Skin epidermis (tissue), 12 donors: Measurements from ENCODE around the gene LILRA6.
A peak's percentile ranks its signal among the peaks of the same experiment; 100 is the strongest.
"Not testable (repeated sequence)": the region's sequence is repeated elsewhere in the genome, so short reads cannot be mapped to it uniquely, and the experiment has no call there.

Experiments used
- H3K27ac ChIP-seq, 21 experiments: fragments of 200-600 bp; sonication (generic) in 11 of 21; one replicate each; pipeline ENCODE4 v1.5.0; 2020; ENCODE audit warnings: mild to moderate bottlenecking in 3 of 21, inconsistent platforms in 2 of 21, moderate library complexity in 2 of 21
- H3K4me3 ChIP-seq, 7 experiments: fragments of 200-600 bp; sonication (generic) in 2 of 7; one replicate each; pipeline ENCODE4 v1.5.0; 2020; ENCODE audit warnings: inconsistent platforms in 2 of 7, mild to moderate bottlenecking in 2 of 7, moderate library complexity in 1 of 7

LILRA6 gene

DNA sequence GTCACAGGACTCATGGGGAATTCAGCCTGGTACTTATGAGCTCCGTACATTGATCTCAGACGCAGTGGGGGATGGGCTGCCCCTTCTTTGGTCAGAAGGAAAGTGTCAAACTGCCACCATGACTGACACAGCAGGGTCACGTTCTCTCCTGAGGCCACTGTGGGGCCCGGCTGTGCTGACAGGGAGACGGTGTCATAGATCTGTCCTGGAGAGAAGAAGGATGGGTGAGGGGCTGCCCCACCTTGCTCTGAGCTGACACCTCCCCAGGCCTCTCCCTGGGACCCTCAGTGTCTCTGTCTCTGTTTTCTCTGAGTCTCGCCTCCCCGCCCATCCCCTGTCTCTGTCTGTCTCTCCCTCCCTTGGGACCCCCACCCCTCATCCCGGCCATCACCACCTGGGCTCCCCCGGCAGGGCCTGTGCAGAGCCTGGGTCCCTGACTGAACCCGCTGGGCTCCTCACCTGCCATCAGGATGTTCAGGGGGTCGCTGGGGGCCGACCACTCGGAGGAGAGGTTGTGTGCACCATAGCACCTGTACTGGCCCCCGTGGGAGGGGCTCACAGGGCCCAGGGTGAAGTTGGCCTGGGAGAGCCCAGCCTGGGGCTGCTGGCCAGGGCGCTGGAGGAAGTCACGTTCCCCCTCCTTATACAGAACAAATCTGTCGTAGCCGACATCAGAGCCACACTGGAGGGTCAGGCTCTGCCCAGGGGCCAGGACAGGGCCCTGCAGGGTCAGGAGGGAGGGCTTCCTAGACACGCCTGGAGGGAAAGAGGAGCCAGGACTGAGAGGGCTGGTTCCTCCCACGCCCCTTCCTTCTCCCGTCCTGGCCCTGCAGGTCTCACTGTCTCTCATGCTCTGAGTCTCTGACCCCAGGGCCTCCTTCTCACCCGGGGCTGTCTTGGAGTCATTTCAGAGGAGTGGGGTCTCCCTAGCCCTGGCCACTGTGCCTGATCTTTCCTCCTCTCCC lies 1.9 kb downstream of the LILRA6 start:
- not testable (repeated sequence) for H3K27ac ChIP-seq, H3K4me3 ChIP-seq

DNA sequence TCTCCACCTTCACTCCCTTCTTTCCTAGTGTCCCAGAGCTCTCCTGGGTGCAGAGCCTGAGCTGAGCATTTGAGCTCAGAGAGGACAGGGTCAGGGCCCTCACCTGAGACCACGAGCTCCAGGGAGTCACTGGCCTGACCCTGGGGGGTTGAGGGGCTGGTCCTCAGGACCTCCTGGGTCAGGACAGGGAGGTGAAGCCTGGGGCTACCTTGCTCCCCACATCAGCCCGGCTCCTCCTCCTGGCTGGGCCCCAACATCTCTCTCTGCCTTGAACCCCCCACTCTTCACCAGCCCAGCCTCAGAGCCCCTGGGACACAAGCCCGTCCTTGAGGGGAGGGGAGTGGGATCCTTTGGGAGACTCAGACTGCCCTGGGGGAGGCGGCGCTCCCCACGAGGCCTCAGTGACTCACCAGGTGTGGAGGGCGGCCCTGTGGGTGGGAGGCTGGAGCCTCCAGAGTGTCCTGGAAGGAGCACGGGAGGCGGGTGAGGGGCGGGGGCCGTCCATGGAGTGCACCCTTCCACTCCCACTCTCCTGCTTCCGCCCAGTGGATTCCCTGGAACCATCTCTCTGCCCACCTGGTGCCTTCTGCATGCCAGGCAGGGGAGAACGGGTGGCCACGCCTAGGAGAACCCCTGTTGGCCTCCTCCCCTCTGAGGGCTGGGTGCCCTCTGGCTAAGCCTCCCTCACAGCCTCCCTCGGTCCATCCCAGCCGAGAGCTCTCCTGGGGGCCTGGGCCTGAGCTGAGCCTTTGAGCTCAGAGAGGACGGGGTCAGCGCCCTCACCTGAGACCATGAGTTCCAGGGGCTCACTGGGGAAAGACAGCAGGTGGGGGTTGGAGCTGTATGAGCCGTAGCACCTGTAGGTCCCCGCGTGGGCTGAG lies 2.9 kb downstream of the LILRA6 start:
- not testable (repeated sequence) for H3K27ac ChIP-seq, H3K4me3 ChIP-seq

DNA sequence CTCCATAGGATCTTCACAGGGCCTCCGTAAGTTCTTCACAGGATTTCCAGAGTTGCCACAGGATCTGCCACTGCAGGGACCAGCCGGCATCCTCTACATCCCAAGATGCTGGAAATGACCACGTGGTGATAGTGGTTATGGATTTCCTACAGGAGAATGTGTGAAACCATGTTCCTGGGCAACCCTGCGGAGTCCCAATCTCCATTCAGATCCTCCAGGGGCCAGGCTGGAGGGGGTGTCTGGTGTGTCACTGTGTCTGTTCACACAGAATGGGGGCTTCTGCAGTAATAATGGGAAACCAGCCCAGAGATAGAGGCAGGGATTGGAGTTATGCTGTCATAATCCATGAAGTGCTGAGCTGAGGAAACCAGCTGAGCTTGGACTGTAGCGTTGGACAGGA lies 8.6 kb downstream of the LILRA6 start:
- Histone ChIP-seq H3K4me3 (no peak overlapping the region), H3K27ac (no peak overlapping the region)

DNA sequence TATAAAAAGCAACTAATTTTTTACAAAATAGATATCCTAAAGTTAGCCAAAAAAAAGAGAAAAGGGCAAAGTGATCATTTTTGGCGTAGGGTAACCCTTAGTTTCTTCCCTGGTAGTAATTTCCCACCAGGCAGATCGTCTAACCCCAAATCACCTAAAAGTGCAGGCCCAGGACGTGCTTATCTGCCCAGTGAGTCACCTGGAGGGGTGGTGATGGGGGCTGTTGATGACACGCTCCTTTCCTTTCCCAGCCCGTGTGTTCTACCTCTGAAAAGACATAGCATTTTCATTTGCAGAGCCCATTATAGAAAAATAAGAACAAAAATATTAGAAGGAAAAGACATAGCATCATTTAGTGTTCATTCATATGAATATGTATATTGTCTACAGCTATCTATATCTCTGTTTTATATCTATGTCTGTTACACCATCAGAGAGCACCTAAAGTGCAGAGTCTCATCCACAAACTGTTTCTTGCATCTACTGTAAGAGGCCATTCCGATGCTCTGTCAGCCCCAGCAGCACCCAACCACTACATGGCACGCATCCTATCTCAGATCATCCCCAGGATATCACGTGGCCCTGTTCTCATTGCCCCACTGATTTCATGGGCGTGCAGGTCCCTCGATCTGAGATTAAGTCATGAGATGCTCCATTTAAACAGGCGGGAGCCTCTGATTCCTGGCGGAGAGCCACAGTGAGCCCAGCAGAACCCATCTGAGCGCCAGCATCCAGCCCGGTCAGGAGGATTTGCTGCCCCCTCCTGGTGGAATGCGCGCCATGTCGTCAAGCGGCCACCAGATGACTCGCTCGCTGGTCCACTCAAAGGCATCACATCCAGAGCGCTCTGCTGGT lies 11.3 kb downstream of the LILRA6 start:
- no peak overlapping the region for H3K27ac ChIP-seq
- no peak overlapping the region for H3K4me3 ChIP-seq

DNA sequence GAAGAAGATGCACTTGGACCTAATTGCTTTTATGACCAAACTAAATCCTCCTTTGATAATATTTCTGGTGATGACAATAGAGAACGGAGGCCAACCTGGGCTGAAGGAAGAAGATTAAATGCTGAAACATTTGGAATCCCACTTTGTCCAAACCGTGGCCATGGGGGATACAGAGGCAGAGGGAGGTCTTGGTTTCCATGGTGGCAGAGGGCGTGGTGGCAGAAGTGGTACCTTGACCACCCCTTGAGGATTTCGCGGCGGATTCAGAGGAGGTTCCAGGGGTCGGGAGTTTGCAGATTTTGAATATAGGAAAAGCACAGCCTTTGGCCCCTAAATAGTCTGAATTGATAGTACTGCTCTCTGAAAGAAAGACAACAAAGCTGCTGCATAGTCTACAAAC lies 12.6 kb downstream of the LILRA6 start:
- Histone ChIP-seq H3K27ac (no peak overlapping the region), H3K4me3 (no peak overlapping the region)

DNA sequence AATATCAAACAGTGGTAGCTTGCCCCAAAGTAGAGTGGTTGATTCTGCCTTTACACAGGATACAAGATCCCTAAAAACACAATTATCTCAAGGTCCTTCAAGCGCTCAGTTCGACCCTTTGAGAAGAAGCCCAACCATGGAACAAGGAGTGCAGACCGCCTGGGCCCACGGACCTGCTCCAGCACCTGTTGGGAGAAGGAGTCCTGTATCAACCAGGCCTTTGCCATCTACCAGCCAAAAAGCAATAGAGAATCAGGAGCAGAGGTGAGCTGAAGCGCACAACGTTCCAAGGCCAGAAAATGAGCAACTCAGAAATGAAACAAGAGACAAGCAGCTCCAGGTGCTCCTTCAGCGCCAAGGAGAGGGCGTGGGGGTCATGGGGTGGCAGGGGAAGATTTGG lies 13.4 kb downstream of the LILRA6 start:
- Histone ChIP-seq H3K27ac (no peak overlapping the region), H3K4me3 (no peak overlapping the region)

DNA sequence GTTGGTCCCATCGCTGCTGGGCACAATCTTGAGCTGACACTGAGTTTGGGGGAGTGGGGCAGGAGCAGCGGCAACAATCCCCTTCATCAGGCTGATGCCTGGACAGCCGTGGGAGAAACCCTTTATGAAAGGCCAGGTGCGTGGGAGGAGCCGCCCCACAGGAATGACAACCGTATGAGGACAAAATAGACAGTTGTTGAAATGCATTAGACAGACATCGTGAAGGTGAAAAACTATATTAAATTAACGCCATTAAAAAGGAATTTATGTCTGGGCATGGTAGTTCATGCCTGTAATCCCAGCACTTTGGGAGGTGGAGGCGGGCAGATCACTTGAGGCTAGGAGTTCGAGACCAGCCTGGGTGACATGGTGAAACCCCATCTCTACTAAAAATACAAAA lies 18.0 kb downstream of the LILRA6 start:
- not testable (repeated sequence) for H3K27ac ChIP-seq

DNA sequence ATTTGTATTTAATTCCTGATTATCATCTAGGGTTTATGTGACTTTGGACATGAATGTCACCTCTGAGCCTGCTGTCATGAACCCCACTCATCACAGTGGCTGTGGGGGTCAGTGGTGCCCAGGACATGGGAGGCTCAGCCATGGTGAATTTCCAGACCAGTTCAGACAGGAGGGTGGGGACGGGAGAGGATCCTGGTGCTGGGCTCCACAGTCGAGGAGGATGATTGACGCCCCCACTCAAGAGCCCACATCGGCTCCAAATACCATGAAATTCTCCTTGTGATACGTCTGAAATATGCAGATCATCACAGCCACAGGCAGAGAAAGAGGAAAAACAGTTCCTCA lies 18.7 kb downstream of the LILRA6 start:
- not testable (repeated sequence) for H3K4me3 ChIP-seq

More for the DNA sequence above, 18.0 kb downstream of the LILRA6 start:
- H3K4me3 ChIP-seq = not testable (repeated sequence)

DNA sequence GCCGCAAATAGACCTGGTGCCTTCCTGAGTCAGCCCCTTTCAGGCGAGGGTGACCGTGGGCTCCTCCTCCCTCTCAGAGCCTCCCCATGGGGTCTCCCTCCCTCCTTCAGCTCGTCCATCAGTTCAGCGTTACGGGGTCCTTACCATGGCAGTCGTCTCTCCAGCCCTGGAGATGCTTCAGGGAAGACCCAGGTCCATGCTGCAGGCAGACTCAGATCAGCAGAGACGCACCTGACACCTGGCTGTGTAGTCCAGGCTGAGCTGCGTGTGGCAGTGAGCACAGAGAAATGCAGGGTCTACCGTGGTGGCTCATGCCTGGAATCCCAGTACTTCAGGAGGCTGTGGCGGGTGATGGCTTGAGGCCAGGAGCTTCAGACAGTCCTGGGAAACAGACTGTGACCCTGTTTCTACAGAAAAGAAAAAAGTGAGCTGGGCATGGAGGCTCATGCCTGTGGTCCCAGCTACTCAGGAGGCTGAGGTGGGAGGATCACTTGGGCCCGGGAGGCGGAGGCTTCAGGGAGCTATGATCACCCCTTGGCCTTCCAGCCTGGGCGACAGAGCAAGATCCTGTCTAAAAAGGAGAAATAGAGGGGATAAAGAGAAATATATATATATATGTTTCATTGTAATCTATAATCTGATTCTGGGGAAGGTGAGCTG lies 19.2 kb downstream of the LILRA6 start:
- peak overlapping the region in 1 of 7 experiments; percentile 15 for H3K4me3 ChIP-seq
- H3K27ac ChIP-seq = peak overlapping the region in 5 of 21 experiments; percentile 1 to 77 (median 24)

More for the DNA sequence above, 18.7 kb downstream of the LILRA6 start:
- peak overlapping the region in 1 of 21 experiments; percentile 8 for H3K27ac ChIP-seq

DNA sequence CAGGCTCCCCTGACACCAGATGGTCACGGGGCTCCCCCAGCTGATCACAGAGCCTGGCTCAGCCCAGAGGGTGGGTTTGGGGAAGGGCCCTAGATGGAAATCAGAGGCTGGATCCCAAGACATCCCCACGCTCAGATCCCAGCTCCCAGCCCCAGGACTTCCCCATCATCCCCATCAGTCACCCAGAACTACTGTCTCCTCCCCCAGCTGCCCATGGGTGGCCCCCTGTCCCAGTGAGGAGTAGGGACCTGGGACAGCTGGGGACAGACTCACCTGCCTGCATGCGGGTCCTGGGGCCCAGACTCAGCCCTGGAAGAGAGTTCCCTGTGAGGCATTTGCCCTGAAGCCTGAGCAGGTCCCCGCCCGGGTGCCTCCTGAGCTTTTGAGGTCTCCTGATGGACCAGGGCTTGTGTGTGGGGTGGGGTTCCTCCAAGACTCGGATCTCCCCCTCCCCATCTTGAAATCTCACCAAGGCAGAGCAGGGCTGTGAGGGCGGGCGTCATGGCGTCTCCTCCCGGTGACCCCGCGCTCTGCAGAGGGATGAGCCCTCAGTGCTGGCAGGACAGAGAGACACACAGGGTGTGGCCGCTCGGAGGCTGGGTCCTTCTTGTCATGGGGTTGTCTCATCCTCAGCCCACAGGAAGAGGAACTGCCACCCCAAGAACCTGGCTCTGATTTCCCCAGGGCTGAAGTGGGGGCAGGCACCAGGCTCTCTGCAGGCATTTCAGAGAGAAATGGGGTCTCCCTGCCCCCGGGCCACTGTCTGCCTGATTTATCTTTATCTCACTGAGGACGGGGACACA lies 19.9 kb downstream of the LILRA6 start, which contains the start of gene LILRB3:
Gene LILRB3 (minus strand): TSS at position 534 of the 803 bp plus-strand sequence. CDS start 31 bp downstream, at position 503.
- Histone ChIP-seq H3K27ac (peak within 1 kb of the TSS in 9 of 21 experiments; percentile 1 to 77 (median 43)), H3K4me3 (peak within 1 kb of the TSS in 2 of 7 experiments; percentile 5 to 15)

DNA sequence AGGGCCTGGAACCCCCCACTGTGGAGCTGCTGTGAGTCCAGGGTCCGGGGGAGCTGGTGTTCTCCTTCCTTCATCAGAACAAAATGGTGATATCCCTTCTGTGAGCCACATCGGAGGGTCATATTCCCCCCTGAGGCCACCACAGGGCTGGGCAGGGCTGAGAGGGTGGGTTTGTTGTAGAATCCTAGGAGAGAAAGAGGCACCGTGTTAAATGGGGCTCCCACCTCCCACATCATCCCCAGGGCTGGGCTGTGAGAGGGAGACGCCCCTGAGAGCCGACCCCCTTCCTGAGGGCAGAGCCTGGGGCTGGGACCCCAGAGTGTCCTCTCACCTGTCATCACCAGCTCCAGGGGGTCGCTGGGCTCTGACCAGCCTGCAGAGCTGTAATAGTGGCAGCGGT lies 20.6 kb downstream of the LILRA6 start:
- not testable (repeated sequence) for H3K4me3 ChIP-seq
- H3K27ac ChIP-seq = peak overlapping the region in 1 of 21 experiments; percentile 77

DNA sequence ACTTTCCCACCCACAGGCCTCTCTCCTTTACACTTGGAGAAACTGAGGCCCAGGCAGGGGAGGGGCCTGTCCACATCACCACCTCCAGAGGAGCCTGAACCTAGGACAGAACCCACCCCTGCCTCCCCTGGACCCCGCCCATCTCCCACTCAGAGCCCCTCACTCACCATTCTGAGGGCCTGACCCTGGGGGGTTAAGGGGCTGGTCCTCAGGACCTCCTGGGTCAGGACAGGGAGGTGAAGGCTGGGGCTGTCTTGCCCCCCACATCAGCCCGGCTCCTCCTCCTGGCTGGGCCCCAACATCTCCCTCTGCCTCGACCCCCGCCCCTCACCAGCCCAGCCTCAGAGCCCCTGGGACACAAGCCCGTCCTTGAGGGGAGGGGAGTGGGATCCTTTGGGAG lies 22.9 kb downstream of the LILRA6 start:
- H3K27ac ChIP-seq, H3K4me3 ChIP-seq: not testable (repeated sequence)

DNA sequence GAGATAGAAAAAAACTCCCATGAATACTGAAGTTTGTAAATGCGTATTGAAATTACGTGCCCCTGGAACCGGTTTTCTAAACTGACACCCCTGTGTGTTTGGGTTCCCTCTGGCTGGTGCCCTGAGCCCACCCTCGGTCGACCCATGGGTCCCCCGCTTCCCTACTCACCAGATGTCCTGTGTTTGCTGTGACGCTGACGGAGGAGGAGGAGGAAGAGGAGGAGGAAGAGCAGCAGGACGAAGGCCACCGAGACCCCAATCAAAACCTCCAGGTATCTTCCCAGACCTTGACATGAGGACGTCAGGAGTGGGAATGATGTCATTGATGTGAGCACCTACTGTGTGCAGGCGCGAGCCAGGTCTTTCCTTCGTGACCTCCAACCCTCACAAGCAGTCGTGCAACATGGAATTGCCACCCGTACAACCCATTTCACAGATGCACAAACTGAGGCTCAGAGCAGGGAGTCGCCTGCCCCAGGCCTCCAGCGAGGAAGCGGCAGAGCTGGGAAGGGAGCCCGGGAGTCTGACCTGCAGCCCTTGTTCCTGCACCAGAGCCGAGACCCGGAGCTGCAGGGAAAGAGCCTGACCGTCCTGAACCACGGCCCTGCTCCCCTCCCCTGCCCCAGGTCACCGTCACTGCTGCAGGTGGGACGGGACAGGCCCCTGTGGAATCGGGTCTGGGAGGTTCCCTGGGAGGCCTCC lies 23.5 kb downstream of the LILRA6 start:
- no peak overlapping the region for H3K27ac ChIP-seq
- no peak overlapping the region for H3K4me3 ChIP-seq

DNA sequence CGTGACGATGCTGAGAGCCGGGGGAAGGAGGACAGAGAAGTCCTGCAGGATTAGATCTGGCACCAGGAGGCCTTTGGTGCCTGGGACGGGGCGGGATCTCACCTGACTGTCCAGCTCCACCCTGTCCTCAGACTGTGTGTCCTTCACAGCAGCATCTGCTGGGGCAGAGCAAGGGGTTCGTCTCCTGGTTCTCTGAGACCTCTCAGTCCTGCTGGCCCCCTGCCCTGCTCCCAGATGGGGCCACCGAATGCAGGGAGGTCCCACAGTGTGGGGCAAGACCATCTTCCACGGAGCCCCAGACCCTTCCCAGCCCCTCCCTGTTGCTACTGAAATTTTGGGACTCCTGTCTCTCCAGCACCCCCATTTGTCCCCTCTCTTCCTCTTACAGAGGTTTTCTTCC lies 24.3 kb downstream of the LILRA6 start:
- no peak overlapping the region for H3K4me3 ChIP-seq
- H3K27ac ChIP-seq = no peak overlapping the region

DNA sequence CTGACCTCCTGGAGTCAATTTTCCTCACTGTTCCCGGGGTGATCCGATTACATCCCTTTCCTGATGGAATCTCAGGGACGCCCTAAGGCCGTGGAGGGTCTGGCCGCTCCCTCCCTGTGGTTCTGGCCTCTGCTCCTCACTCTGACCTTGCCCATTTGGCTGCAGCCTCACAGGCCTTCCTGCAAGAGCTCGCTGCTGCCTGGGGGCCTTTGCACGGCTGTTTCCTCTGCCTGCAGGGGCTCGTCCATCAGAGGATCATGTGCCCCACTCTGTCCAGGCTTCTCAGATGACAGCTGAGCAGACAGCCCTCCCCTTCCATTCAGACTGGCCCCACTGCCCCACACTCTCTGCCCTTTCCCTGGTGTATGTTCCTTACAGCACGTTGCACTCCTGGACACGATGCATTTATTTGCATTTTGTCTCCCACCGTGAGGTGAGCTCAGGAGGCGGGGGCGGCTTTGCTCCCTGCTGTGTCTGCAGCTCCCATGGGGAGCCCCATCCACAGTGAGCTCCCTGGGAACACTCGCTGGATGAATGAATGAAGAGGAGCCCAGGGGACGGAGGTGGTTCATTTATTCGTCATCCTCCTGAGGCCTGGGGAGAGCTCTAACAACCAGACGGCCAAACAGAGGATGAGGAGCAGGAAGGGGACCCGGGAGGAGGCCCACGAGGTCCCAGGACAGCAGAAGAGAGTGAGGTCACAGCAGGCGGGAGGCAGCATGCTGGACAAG lies 24.9 kb downstream of the LILRA6 start:
- H3K27ac ChIP-seq, H3K4me3 ChIP-seq: not testable (repeated sequence)

DNA sequence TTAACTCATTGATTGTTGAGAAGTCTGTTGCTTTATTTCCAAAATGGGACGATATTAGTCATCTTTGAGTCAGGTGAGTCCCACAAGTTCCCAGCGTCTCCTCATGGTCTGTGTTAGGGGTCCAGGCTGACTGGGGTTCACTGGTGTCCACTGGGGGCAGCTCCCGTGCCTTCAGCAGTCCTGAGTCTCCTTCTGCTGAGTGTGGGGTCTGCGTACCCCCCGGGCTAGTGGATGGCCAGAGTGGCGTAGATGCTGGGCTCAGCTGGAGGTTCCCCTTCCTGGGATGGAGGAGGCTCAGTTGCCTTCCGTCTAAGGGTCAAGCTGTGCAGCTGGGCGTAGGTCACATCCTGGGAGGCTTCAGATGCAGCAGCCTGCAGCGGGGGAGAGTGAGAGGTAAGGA lies 25.7 kb downstream of the LILRA6 start:
- H3K27ac ChIP-seq = no peak overlapping the region
- H3K4me3 ChIP-seq = no peak overlapping the region

DNA sequence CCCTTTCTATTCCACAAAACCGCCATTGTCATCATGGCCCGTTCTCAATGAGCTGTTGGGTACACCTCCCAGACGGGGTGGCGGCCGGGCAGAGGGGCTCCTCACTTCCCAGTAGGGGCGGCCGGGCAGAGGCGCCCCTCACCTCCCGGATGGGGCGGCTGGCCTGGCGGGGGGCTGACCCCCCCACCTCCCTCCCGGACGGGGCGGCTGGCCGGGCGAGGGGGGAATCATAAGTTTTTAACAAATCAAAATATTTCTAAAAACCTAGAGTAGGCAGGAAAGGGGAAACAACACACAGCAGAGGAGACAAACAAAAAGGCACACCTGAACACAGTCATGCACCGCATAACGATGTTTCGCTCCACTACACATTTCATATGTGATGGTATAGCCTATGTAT lies 27.9 kb downstream of the LILRA6 start:
- H3K4me3 ChIP-seq, H3K27ac ChIP-seq: not testable (repeated sequence)
